Stimulated activated CD8-positive, alpha-beta memory T cell treated with anti-CD3 and anti-CD28 coated beads, Interleukin-7, amount 100 ng/mL, for 4 hours (primary cell): ENCODE measurements around the gene RALGPS1.

Source experiments
- DNase-seq, 2 donors: peaks; one replicate each; pipeline ENCODE4 v3.0.0-alpha.2; 2020; ENCODE audit warnings: low read depth in 2 of 2

RALGPS1 gene

DNA sequence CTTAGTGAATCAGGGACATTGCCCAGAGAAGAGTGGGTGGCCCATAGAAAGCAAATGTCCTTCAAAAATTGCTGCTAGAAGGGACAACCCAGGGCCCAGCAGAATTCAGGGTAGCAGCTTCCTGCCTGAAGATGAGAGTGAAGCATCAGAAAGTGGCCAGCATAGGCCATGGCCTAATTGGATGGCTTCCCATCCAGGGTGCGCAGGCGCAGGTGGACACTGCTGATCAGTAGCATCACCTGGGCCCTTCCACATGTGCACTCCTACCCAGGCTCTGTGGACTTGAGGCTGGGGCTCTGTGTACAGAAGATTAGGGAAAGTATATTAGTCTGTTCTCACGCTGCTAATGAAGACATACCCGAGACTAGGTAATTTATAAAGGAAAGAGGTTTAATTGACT, 291.4 kb downstream of the RALGPS1 start:
- DNase-seq = no peak

DNA sequence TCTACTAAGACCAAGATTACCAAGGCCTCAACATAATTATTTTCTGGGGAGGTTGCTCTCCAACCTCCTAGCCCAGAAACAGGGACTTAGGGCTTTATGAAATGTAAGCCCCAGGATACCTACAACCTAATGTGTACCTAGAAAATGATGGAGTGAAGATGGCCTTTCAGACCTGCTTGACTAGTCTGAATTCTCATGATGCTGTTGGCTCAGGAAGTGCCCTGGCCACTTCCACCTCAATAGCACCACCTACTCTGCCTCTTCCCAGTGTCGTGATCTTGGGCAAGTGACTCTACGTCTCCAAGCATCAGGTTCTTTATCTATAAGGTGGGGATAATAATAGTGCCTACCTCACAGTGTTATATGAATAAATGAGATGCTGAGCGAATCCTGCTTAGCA, 292.1 kb downstream of the RALGPS1 start:
- DNase-seq = no peak

GRCh38 chr9:127207734-127208410, 293.3 kb downstream of the RALGPS1 start:
- no peak for DNase-seq

DNA sequence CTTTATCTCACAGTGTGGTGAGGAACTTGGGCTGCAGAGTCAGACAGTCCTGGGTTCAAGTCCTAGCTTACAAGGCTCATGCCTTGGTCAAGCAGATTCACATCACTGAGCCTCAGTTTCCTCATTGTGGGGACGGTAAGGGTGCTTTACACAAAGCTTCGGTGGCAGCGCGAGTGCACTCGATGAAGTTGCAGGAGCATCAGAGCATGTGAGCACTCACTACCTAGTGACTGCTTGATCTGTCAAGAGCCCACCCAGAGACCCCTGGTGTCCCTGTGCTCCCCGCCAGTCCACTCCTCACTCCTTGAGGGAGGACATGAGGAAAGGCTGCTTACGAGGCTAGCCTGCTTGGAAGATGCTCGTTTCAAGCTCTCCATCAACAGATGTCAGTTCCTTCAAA, 293.8 kb downstream of the RALGPS1 start:
- DNase-seq = no peak

- no peak for DNase-seq
Observed at GRCh38 chr9:127209220-127209619, 294.6 kb downstream of the RALGPS1 start.

DNA sequence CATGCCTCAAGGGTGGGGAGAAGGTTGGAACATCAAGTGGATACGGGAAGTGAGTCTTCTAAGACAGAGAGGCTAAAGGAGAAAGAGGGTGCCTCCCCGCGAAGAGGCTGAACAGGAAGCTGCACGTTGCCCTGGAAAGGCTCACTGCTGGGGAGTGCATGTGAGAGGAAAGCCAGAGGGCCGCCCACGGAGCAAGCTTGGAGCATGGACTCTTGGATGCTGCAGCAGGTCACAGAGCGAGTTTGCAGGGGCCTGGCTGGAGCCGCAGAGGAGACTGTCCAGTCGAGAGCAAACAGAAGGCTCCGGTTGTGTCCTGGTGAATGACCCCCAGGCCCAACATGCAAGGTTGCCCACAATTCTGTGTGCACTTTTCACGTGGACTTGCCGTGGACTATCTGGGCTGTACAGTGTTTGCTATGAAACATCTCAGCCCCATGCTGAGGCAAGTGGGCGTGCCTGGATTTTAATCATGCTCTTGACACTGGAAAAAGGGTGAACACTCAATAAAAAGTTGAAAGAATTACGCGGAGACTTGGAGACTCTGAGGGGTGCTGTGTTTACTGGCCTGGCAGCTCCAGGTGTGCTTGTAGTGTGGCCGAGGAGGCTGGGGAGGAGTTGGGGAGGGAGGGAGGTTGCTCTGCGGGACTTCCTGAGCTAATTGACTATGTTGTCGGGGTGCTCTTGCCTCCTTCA, 295.5 kb downstream of the RALGPS1 start:
- no peak for DNase-seq

GRCh38 chr9:127210851-127211730, 296.5 kb downstream of the RALGPS1 start:
- no peak for DNase-seq

DNA sequence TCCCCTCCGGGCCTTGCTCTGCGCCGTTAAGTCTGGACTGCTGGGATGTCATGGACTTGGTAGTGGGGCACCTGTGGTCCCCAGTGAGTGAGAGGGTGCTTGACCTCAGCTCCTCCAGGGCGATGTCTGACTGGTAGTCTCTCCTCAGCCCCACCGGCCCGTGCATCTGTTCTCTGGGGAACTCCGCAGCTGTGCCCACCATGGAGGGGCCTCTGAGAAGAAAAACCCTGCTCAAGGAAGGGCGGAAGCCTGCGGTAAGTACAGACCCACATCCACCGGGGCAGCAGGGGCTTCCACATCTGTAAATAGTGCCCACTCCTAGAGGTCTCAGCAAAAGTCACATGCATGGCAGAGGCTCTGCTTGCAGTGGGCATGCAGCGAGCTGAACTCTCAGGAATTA, 297.4 kb downstream of the RALGPS1 start:
- DNase-seq = no peak

- DNase-seq = no peak
Observed at GRCh38 chr9:127212453-127212852, 297.9 kb downstream of the RALGPS1 start.

- DNase-seq = no peak
Observed at GRCh38 chr9:127213859-127214258, 299.3 kb downstream of the RALGPS1 start.

- DNase-seq = peak; percentile 31 to 33
Observed at GRCh38 chr9:127214421-127215267, 300.1 kb downstream of the RALGPS1 start.

- DNase-seq = no peak
Observed at GRCh38 chr9:127215268-127216209, 301.0 kb downstream of the RALGPS1 start.

GRCh38 chr9:127216210-127216887, 301.8 kb downstream of the RALGPS1 start:
- DNase-seq = no peak

GRCh38 chr9:127216888-127217217, 302.3 kb downstream of the RALGPS1 start:
- no peak for DNase-seq

- no peak for DNase-seq
Observed at GRCh38 chr9:127218818-127219217, 304.2 kb downstream of the RALGPS1 start.

DNA sequence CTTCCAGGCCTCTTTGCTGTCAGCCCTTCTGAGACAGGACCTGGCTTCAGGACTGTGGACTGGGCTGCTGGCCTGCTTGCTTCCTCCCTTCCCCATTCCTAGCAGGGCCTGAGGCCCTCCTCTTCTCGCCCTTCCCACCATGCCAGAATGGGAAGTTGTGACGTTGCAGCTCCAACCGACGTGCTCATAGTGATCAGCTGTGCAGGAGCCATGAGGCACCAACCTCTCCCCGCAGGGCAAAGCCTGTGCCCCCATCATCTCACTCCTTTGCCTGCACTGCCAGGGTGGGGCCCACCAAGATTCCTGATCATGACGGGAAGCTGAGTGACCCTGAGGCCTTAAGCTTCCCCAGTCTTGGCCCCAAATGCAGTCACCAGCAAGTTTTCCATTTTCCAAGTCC, 304.9 kb downstream of the RALGPS1 start:
- no peak for DNase-seq

GRCh38 chr9:127221695-127222094, 307.1 kb downstream of the RALGPS1 start:
- DNase-seq = no peak

DNA sequence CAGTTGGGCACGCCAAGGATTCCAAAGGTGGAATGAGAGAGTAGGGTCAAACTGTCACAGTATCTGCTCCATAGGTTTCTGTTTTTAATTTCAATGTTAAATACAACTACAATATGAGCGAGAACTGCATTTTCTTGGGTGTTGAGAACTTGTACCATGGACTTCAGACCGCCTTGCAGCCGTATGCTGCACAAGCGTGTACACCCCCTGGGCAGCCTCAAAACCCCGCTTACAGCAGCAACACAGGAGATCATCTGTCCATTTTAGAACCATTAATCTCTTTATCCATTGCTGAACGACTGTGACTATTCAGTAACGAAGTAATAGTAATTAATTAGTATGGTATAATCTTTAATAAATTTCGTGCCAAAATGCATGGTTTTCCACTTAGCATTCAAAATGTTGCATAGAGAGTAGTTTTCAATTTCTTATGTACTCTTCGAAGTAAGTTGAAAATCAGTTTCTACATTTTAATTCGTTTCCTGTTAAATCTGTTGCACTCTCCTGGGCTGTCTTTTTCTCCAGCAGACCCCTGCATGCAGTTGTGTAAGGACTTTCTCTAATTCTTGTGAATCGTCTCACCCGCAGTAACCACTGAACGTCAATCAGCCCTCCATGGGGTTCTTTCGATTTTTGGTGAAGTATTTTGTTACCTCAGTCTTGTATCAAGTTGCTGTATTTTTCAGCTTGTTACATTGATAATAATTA, 308.0 kb downstream of the RALGPS1 start:
- no peak for DNase-seq

- no peak for DNase-seq
Observed at GRCh38 chr9:127223266-127223665, 308.7 kb downstream of the RALGPS1 start.

DNA sequence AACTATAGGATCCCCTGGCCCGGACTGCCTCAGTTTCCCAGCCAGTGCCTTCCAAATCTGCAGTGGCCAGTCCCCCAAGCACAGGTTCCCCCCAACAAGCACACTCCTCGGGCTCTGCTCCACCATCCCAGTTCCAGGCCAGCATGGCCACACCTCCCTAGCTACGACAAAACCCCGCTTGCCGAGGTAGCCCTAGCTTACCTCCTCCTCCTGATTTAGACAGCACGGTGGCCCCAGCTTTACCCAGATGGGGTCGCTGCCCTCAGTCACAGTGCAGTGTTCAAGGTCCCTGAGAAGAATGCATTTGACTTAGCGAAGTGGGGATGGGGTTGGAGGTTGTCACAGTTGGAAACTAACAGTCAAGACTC, 309.2 kb downstream of the RALGPS1 start:
- DNase-seq = no peak
